A549 (cell line): Measurements from ENCODE around the gene ANKRD33B.

Source experiments
- CHD4 ChIP-seq: fragments of 200-600 bp; sonication (generic); IDR thresholded peaks from 2 replicates; pipeline ENCODE4 v1.6.1; 2016; ENCODE audit warnings: antibody characterized with exemption, mild to moderate bottlenecking, borderline replicate concordance
- ELK1 ChIP-seq: fragments of 150-350 bp; IDR thresholded peaks from 2 replicates; pipeline ENCODE4 v1.6.1; 2014; ENCODE audit warnings: low read depth, mild to moderate bottlenecking, low read length
- GATA3 ChIP-seq: IDR thresholded peaks from 2 replicates; pipeline ENCODE4 v1.6.1; 2012; ENCODE audit warnings: borderline replicate concordance
- JUN ChIP-seq, 2 experiments: fragments of >200 bp; sonication (Bioruptor Twin); formaldehyde crosslinking; IDR thresholded peaks; 2 replicates in 1 of 2; 3 replicates in 1 of 2; pipeline ENCODE4 v1.6.1; 2016 to 2017
- JUNB ChIP-seq: fragments of >200 bp; sonication (Bioruptor Twin); formaldehyde crosslinking; IDR thresholded peaks from 2 replicates; pipeline ENCODE4 v1.6.1; 2016
- POLR2A ChIP-seq: IDR thresholded peaks from 2 replicates; pipeline ENCODE4 v1.6.1; 2012; ENCODE audit warnings: mild to moderate bottlenecking, low read length
- RAD21 ChIP-seq, 2 experiments: fragments of >200 bp in 1 of 2; sonication (Bioruptor Twin) in 1 of 2; formaldehyde crosslinking in 1 of 2; IDR thresholded peaks in 1 of 2; conservative IDR thresholded peaks in 1 of 2; 2 replicates in 1 of 2; 3 replicates in 1 of 2; pipeline ENCODE4 v1.6.1; 2012 to 2018; ENCODE audit warnings: inconsistent platforms in 1 of 2
- TF ChIP-seq, protein P1 (sequence below): fragments of >200 bp; sonication (Bioruptor Twin); formaldehyde crosslinking; IDR thresholded peaks from 3 replicates; pipeline ENCODE4 v1.5.1; 2016

DNA sequence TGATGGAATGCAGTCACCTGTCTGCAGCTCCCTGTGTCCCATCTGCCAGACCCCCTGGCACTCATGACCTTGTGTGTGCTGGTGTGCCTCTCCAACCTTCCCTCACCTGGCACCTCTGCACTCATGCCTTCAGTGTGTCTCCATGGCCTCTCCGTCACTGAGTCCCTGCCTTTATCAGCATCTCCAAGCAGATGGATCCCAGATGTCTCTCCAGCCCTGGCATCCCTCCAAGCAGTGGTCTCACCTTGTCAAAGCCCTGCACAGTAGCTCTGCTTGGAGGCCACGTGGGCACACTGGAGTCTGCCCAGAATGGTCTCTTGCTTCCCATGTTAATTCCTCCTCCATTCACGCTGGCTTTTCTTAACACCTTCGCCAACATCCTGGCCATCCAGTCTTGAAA is 112.4 kb downstream of the ANKRD33B start:
- TF ChIP-seq, protein P1, sequence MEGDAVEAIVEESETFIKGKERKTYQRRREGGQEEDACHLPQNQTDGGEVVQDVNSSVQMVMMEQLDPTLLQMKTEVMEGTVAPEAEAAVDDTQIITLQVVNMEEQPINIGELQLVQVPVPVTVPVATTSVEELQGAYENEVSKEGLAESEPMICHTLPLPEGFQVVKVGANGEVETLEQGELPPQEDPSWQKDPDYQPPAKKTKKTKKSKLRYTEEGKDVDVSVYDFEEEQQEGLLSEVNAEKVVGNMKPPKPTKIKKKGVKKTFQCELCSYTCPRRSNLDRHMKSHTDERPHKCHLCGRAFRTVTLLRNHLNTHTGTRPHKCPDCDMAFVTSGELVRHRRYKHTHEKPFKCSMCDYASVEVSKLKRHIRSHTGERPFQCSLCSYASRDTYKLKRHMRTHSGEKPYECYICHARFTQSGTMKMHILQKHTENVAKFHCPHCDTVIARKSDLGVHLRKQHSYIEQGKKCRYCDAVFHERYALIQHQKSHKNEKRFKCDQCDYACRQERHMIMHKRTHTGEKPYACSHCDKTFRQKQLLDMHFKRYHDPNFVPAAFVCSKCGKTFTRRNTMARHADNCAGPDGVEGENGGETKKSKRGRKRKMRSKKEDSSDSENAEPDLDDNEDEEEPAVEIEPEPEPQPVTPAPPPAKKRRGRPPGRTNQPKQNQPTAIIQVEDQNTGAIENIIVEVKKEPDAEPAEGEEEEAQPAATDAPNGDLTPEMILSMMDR: no peak
- TF ChIP-seq ELK1 (no peak), RAD21 (conservative IDR thresholded peaks at IDR 0.05 in 1 of 2, IDR thresholded peaks at IDR 0.05 in 1 of 2) (no peak), JUN (IDR thresholded peaks at IDR 0.05) (no peak), CHD4 (no peak), JUNB (no peak), GATA3 (no peak), POLR2A (no peak)
